Activated T-helper 17 cell treated with anti-CD3 and anti-CD28 coated beads, Interleukin-2, amount 50 U/mL, for 72 hours (primary cell): ENCODE measurements around the gene CACNA2D1. TPM values are rescaled to one million over a fixed set of nuclear protein-coding genes. Genes with fewer than 3 reads are reported as not detected.

Experiments
- ATAC-seq: fragments of 150-1000 bp; cut with Tn5 transposase; replicated peaks from 2 replicates; pipeline ENCODE4 v1.10.0; 2021; ENCODE audit warnings: mild to moderate bottlenecking, moderate library complexity
- H3K27ac Mint-ChIP-seq: one replicate; pipeline ENCODE4 v1.8.0; 2022; ENCODE audit warnings: mixed read lengths
- H3K27me3 Mint-ChIP-seq: one replicate; pipeline ENCODE4 v1.8.0; 2022; ENCODE audit warnings: mixed read lengths
- H3K36me3 Mint-ChIP-seq: one replicate; pipeline ENCODE4 v1.8.0; 2022; ENCODE audit warnings: low read depth, mild to moderate bottlenecking, mixed read lengths
- H3K4me1 Mint-ChIP-seq: one replicate; pipeline ENCODE4 v1.8.0; 2022; ENCODE audit warnings: mixed read lengths
- H3K4me3 Mint-ChIP-seq: one replicate; pipeline ENCODE4 v1.8.0; 2022; ENCODE audit warnings: mild to moderate bottlenecking, mixed read lengths
- H3K9me3 Mint-ChIP-seq: one replicate; pipeline ENCODE4 v1.8.0; 2022; ENCODE audit warnings: mixed read lengths
- total RNA-seq, 2 donors: library from RNA; stranded (reverse); gene quantifications; one replicate each; pipeline ENCODE4 v1.2.3, GENCODE V29; 2022

CACNA2D1 gene
- total RNA-seq, 2 donors from 2014 or later, result not detected

DNA sequence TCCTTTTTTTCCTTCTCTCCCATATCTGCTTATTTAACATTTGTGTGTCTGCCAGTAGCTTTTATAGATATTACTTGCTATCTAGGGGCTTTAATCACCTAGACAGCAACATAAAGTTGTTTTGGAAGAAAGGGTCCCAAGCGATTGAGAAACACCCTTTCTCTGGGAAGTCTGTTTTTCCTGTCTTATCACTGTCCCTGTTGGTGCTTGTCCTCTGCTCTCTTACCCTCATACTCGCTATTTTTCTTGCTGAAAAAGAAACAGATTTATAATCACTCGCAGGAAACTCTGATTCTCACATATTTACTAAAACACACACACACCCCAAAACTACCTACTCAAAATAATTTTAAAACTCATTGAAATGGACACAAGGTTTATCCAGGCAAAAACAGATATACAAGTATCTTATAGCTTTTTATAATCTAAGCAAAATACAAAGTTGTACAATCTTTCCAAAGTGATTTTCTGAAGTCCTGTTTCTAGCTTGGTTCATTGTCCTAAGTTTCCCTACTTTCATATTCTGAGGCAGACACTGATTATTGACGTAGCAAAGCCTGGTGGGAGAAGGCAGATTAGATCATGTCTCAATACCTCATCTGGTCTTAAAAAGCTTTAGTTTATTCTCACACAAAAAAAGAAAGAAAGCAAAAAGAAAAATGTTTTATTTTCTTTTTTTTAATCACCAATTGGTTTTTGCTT is 157.3 kb downstream of the CACNA2D1 start:
- Mint-ChIP-seq H3K27ac (no peak overlapping the region), H3K9me3 (peaks cover 11% of the 10 kb centered on the region), H3K36me3 (no peaks in the 10 kb centered on the region), H3K4me1 (no peaks in the 10 kb centered on the region), H3K27me3 (no peaks in the 10 kb centered on the region), H3K4me3 (no peak overlapping the region)
- ATAC-seq, result no peak

DNA sequence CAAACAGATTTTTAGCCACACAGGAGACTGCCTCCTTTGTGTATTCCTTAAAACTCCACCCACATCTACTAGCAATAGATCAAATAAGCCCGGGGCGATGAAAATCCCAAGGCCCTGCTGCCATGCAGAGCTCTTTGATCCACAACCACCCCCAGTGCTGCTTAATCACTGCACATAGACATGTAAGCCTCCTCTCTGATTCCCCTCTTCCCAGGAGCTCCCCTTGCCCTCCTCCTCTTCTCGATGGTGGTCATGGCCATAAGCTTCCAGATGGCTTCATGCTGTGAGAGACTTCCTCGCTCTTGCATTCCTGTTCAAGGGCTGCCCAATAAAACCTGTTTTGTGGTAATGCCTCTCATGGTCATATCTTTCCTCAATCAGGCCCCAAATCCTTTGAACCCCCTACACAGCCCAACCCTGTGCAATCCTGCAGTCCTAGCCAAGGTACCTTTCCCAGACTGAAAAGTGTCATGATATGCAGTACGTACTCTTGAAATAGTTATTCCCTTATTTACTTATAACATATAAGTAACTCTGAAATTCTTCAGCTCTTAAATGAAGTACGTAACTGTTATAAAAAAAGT is 158.5 kb downstream of the CACNA2D1 start:
- Mint-ChIP-seq H3K27me3 (no peaks in the 10 kb centered on the region), H3K36me3 (no peaks in the 10 kb centered on the region), H3K9me3 (peaks cover 11% of the 10 kb centered on the region), H3K4me1 (no peaks in the 10 kb centered on the region), H3K27ac (no peak overlapping the region), H3K4me3 (no peak overlapping the region)
- ATAC-seq, result no peak

DNA sequence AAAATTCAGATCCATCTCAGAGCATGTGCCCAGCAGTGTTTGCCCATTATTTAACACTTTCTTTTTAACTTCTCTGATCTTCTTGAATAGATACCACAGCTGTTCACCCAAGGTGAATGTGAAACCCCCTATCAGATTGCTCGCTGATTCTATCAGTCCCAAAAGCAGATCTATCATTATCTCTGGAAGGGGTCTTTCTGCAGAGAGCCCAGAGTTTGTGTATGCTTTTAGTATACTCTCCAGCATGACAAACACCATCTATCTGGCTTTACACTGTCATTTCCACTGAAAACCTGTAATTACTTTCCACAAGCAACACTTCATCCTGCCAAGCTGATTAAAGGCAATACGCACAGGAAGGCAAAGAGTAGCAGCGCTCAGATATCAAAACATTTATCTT is 168.2 kb downstream of the CACNA2D1 start:
- Mint-ChIP-seq H3K36me3 (no peaks in the 10 kb centered on the region), H3K27ac (no peak overlapping the region), H3K9me3 (peaks cover 5% of the 10 kb centered on the region), H3K4me1 (no peaks in the 10 kb centered on the region), H3K27me3 (no peaks in the 10 kb centered on the region), H3K4me3 (no peak overlapping the region)
- ATAC-seq, result no peak

DNA sequence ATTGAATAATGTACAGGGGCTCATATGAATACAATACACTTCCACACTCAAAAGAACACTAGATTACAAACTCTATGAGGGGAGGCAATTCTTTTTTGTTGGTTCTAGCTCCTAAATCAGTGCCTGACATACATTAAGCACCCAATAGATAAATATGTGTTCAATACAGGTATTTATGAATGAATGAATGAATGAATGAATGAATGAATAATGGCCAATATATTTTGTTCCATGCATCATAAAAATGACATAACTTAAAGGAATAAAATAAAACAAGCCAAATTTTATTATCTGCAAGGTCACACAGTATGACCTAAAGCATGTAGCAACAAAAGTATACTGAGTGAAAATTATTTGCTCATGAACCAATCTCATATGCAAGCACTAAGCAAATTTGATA is 168.9 kb downstream of the CACNA2D1 start:
- no peak overlapping the region for H3K4me3 Mint-ChIP-seq
- H3K27ac Mint-ChIP-seq, result no peak overlapping the region
- ATAC-seq, result no peak
- no peaks in the 10 kb centered on the region for H3K36me3 Mint-ChIP-seq
- H3K4me1 Mint-ChIP-seq, result no peaks in the 10 kb centered on the region
- peaks cover 5% of the 10 kb centered on the region for H3K9me3 Mint-ChIP-seq
- no peaks in the 10 kb centered on the region for H3K27me3 Mint-ChIP-seq

DNA sequence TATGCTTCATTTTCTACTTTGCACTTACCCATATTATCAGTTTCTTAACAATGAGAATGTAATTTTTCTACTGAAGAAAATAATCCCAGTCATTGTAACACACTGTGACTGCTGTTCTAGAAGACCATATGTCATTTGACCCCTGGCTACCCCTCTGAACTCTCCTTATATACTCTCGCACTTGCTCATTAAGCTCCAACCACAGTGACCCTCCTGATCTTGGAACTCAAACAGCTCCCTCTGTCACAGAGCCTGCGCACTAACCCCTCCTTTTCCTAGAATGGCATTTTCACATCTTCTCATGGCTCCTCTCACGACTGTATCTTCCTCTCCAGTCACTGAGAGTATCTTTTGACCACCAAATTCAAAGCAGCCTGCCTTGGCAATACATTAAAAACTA is 169.7 kb downstream of the CACNA2D1 start:
- Mint-ChIP-seq H3K4me3 (no peak overlapping the region), H3K9me3 (peaks cover 5% of the 10 kb centered on the region)
- ATAC-seq, result no peak

DNA sequence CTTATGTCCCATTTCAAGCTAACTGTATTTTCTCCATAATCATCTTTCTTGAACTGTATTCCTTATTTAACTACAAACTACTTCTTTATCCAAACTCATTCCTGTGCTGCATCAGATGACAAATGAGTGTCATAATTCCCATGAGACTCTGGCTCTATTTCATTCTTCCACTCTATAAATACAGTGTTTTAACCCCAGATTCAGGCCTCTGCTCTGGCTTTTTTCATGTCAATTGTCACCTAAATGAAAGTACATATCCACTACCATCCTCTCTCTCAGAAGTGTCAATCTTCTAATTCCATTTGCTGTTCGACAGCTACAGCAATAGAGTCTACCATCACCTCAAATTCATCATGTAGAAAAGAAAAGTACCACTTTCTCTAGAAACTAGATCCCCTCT is 172.7 kb downstream of the CACNA2D1 start:
- Mint-ChIP-seq H3K9me3 (peaks cover 5% of the 10 kb centered on the region), H3K36me3 (no peaks in the 10 kb centered on the region), H3K4me1 (no peaks in the 10 kb centered on the region), H3K27me3 (no peaks in the 10 kb centered on the region), H3K27ac (no peak overlapping the region), H3K4me3 (no peak overlapping the region)
- no peak for ATAC-seq

More for the DNA sequence above, 169.7 kb downstream of the CACNA2D1 start:
- Mint-ChIP-seq H3K36me3 (no peaks in the 10 kb centered on the region), H3K27me3 (no peaks in the 10 kb centered on the region), H3K4me1 (no peaks in the 10 kb centered on the region), H3K27ac (no peak overlapping the region)

DNA sequence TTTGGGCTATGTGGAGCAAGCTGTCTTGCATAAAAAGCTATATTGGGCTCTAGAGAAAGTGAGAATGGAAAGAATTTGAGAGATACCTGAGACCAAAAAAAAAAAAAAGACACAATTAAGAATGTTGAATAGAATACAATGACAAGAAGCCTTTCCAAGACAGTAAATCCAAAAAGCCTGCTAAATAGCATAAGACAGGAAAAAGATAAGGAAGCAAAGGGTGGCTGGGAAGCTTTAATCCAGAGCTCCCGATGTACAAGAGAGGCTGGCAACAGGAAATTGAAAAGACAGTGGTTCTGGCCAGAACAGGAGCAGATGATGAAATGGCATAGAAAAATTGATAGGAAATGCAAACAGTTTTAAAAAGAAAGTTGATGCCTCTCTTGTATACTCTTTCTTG is 174.9 kb downstream of the CACNA2D1 start:
- Mint-ChIP-seq H3K27me3 (no peaks in the 10 kb centered on the region), H3K4me1 (no peaks in the 10 kb centered on the region), H3K9me3 (peaks cover 5% of the 10 kb centered on the region), H3K36me3 (no peaks in the 10 kb centered on the region), H3K27ac (no peak overlapping the region), H3K4me3 (no peak overlapping the region)
- ATAC-seq, result no peak

DNA sequence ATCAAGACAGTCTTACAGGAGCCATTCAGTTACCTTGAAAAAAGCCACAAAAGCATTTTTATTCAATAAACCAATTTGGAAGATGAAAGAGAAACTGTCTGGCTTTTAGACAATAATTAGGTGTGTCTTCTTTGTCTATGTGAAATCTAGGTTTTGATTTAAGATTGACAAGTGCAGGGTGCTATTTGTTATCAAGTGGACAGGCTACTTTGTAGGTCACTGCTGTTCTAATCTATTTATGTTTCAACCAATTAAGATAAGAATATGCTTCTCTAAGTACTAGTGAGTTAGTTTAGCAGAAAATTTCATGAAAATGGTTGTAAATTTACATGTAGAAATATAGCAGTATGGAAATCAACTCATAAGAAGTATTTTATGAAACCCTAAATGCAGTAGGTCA is 177.5 kb downstream of the CACNA2D1 start:
- no peaks in the 10 kb centered on the region for H3K4me1 Mint-ChIP-seq
- H3K27ac Mint-ChIP-seq, result no peak overlapping the region
- no peaks in the 10 kb centered on the region for H3K27me3 Mint-ChIP-seq
- no peak overlapping the region for H3K4me3 Mint-ChIP-seq
- peaks cover 4% of the 10 kb centered on the region for H3K9me3 Mint-ChIP-seq
- ATAC-seq, result no peak
- H3K36me3 Mint-ChIP-seq, result no peaks in the 10 kb centered on the region

DNA sequence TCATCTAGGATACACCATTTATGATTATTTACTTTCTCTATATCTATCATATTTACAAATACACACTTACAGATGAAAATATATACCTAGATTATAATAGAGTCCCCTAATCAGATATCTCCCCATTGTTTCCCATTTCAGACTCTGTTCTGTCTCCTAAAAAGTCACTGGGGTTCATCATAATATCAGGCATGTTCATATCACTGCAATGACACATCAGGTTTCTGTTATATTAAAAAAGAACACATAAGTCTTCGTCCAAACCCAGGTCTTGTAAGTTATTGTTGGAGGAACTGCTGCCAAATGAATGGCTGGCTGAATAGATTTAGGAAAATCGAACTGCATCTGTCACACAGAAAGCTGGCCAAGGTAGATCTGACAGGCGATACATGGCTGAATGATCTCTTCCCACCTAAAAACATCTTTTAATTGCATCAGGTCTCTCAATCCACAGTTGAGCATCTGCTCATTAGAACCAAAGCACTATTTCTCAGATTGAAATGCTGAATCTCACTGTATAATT is 178.7 kb downstream of the CACNA2D1 start:
- Mint-ChIP-seq H3K4me3 (no peak overlapping the region), H3K4me1 (no peaks in the 10 kb centered on the region), H3K9me3 (no peaks in the 10 kb centered on the region), H3K27ac (no peak overlapping the region), H3K27me3 (no peaks in the 10 kb centered on the region), H3K36me3 (no peaks in the 10 kb centered on the region)
- no peak for ATAC-seq

DNA sequence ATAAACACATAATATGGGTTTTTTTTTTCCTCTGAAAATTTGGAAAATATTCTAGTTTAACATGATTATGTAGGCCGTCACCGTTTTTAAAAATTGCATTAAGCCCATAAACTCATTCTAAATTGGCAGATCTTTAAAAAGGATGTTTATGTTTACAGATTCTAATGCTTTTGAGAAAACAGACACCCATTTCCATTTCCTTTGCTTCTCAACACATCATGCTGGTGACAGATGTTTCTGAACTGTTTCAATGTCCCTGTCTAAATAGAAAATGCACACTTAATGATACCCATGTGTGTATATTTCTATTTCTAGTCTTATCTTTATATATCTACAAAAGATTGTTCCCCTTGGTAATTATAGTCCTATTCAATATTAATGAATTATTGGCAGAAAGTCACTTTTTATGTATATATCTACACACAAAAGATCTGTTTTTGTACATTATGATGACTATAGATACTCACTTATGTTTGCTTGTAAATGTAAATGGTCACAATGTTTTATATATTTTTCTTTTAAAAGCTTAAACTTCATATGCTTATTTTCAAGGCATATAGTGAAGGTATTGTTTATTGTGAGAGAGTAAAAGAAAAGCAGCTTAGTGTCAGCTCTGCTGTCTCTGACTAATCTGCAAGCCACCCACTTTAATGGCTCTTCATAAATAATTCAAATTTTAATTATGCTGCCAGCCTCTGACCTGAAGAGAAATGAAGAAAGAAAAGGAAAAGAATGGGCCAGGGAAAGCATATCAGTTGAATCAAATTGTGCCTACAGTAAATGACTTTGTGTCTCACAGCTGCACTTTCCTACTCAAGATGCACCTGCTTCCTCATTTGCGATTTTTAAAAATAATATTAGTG is 179.4 kb downstream of the CACNA2D1 start:
- ATAC-seq, result no peak
- Mint-ChIP-seq H3K36me3 (no peaks in the 10 kb centered on the region), H3K9me3 (no peaks in the 10 kb centered on the region), H3K4me1 (no peaks in the 10 kb centered on the region), H3K4me3 (no peak overlapping the region), H3K27ac (no peak overlapping the region), H3K27me3 (no peaks in the 10 kb centered on the region)

DNA sequence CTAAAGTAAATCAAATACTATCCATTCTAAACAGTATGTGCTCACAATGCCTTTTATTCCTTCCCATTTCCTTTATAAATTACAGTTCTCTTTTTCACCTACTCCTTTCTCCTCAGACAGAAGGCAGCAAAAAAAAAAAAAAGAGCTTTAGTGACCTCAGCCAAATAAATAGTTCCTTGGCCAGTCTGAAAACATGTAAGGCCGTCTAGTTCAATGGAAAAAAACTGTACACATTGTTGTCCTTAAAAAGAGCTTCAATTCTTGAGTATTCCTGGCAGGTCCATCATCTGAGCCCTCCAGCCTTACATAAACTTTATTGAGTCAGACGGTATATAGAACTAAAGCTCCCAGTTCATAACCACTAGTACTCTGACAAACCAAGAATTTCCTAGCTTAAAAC is 185.4 kb downstream of the CACNA2D1 start:
- H3K9me3 Mint-ChIP-seq, result peaks cover 5% of the 10 kb centered on the region
- no peaks in the 10 kb centered on the region for H3K4me1 Mint-ChIP-seq
- no peaks in the 10 kb centered on the region for H3K27me3 Mint-ChIP-seq
- H3K36me3 Mint-ChIP-seq, result no peaks in the 10 kb centered on the region
- H3K4me3 Mint-ChIP-seq, result no peak overlapping the region
- H3K27ac Mint-ChIP-seq, result no peak overlapping the region
- ATAC-seq, result no peak

DNA sequence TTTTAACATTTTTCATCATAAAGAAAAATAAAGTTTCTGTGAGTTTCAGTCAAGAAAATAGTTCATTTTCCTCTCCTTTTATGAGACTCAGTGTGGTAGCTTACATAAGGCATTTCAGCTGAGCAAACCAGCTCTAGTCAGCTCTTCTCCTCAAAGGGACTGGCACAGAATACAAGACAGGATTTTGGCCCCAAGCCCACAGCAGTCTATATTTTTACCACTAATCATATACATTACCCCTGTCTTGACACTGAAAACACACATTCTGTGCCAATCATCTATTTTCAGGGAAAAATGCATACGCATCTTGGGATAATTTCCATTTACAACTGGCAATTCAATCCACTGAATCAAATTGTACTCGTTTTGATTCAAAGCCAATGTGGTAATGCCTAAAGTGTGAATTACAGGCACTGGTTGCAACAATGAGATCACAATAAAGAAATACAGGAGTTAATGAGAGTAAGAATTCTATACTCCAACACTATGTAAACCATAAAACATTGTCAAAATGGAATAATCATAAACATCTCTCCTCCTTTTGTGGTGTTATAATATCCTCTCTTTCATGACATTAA is 186.4 kb downstream of the CACNA2D1 start:
- no peak overlapping the region for H3K4me3 Mint-ChIP-seq
- no peak for ATAC-seq
- H3K27me3 Mint-ChIP-seq, result no peaks in the 10 kb centered on the region
- H3K36me3 Mint-ChIP-seq, result no peaks in the 10 kb centered on the region
- H3K4me1 Mint-ChIP-seq, result no peaks in the 10 kb centered on the region
- peaks cover 5% of the 10 kb centered on the region for H3K9me3 Mint-ChIP-seq
- H3K27ac Mint-ChIP-seq, result no peak overlapping the region

DNA sequence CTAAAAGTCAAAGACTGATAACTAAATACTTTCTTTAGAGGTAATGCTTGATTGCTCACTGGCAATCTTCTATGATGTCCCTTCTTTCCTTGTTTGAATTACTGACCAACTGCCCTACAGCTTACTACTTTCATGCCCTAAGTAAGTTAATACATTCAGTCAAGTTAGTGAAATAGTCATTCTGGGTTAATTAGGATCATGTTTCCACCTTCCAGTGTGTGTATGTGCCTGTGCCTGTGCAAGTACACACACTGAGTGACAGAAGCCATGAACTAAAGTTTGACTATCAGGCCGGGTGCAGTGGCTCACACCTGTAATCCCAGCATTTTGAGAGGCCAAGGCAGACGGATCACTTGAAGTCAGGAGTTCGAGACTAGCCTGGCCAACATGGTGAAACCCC is 187.9 kb downstream of the CACNA2D1 start:
- no peak overlapping the region for H3K27ac Mint-ChIP-seq

DNA sequence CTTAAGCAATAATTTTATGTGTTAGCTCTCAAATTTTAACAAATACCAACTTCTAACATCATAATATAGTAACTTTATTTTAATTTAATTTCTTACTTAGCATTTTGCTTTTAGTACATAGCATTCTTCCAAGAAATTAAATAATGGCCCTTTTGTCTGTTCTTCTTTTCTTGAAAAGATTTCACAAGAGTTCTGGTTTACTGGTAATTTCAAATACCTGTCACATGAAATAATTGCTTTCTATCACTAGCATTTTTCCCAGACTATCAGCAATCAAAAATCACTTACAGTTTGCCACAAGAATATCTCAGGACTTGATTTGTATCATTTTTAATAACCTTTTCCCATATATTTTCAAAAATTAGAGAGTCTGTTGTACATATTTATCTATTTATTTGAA is 193.0 kb downstream of the CACNA2D1 start:
- H3K4me1 Mint-ChIP-seq, result no peaks in the 10 kb centered on the region
- H3K27ac Mint-ChIP-seq, result no peak overlapping the region
- no peak for ATAC-seq
- no peaks in the 10 kb centered on the region for H3K9me3 Mint-ChIP-seq
- H3K27me3 Mint-ChIP-seq, result no peaks in the 10 kb centered on the region
- no peak overlapping the region for H3K4me3 Mint-ChIP-seq
- no peaks in the 10 kb centered on the region for H3K36me3 Mint-ChIP-seq

More for the DNA sequence above, 187.9 kb downstream of the CACNA2D1 start:
- ATAC-seq, result no peak
- H3K36me3 Mint-ChIP-seq, result no peaks in the 10 kb centered on the region
- no peak overlapping the region for H3K4me3 Mint-ChIP-seq
- no peaks in the 10 kb centered on the region for H3K4me1 Mint-ChIP-seq
- no peaks in the 10 kb centered on the region for H3K27me3 Mint-ChIP-seq
- peaks cover 5% of the 10 kb centered on the region for H3K9me3 Mint-ChIP-seq
